Fibroblast of lung (primary cell): ENCODE data around the gene ACOT7. TPM values are rescaled to one million over a fixed set of nuclear protein-coding genes. Genes with fewer than 3 reads are reported as not detected.
A peak's percentile ranks its signal among the peaks of the same experiment; 100 is the strongest.

ENCODE experiments used
- DNase-seq, 2 donors: peaks; one replicate each; pipeline versions ENCODE4 v3.0.0 to v3.0.0-alpha.2; 2010; ENCODE audit warnings: low read depth in 2 of 2
- H2AFZ ChIP-seq: 2 replicates; pipeline ENCODE4 v1.5.1; 2012; ENCODE audit warnings: low read length, control low read depth, inconsistent platforms
- H3K27ac ChIP-seq: 2 replicates; pipeline ENCODE4 v1.5.1; 2011; ENCODE audit warnings: low read length, control low read depth; ENCODE audit not compliant: insufficient read depth
- H3K27me3 ChIP-seq: 2 replicates; pipeline ENCODE4 v1.5.1; 2011; ENCODE audit warnings: mild to moderate bottlenecking, low read length; ENCODE audit not compliant: control insufficient read depth, insufficient read depth
- H3K36me3 ChIP-seq: 2 replicates; pipeline ENCODE4 v1.5.1; 2011; ENCODE audit warnings: low read length; ENCODE audit not compliant: control insufficient read depth, insufficient read depth
- H3K4me1 ChIP-seq: 2 replicates; pipeline ENCODE4 v1.5.1; 2011; ENCODE audit warnings: low read length; ENCODE audit not compliant: control insufficient read depth, insufficient read depth; ENCODE audit errors: extremely low read depth
- H3K4me2 ChIP-seq: 2 replicates; pipeline ENCODE4 v1.5.1; 2011; ENCODE audit warnings: low read length, control low read depth; ENCODE audit not compliant: insufficient read depth; ENCODE audit errors: extremely low read depth
- H3K4me3 ChIP-seq, 4 experiments: fragments of 200-600 bp in 1 of 4; sonication (generic) in 1 of 4; replicated peaks in 1 of 4; 2 replicates each; pipeline ENCODE4 v1.5.1; 2011 to 2016; ENCODE audit warnings: low read length in 4 of 4, low read depth in 3 of 4, mild to moderate bottlenecking in 3 of 4, control low read depth in 2 of 4, inconsistent platforms in 1 of 4, mixed read lengths in 1 of 4; ENCODE audit not compliant: insufficient read depth in 1 of 4; ENCODE audit errors: control extremely low read depth in 1 of 4
- H3K79me2 ChIP-seq: 2 replicates; pipeline ENCODE4 v1.5.1; 2012; ENCODE audit warnings: mild to moderate bottlenecking, low read length, inconsistent platforms; ENCODE audit not compliant: control insufficient read depth, insufficient read depth
- H3K9ac ChIP-seq: 2 replicates; pipeline ENCODE4 v1.5.1; 2011; ENCODE audit warnings: mild to moderate bottlenecking, low read length, control low read depth; ENCODE audit not compliant: insufficient read depth
- H3K9me3 ChIP-seq: 2 replicates; pipeline ENCODE4 v1.5.1; 2012; ENCODE audit warnings: low read depth, low read length; ENCODE audit not compliant: control insufficient read depth, insufficient read depth
- H4K20me1 ChIP-seq: 2 replicates; pipeline ENCODE4 v1.5.1; 2011; ENCODE audit warnings: low read length; ENCODE audit not compliant: control insufficient read depth, insufficient read depth; ENCODE audit errors: extremely low read depth
- CTCF ChIP-seq, 2 donors: IDR thresholded peaks in 1 of 2; conservative IDR thresholded peaks in 1 of 2; 1 replicate in 1 of 2; 2 replicates in 1 of 2; pipeline ENCODE4 v1.5.1; 2011 to 2012; ENCODE audit warnings: low read length in 2 of 2, control low read depth in 1 of 2, inconsistent platforms in 1 of 2, low read depth in 1 of 2, mild to moderate bottlenecking in 1 of 2
- EZH2 ChIP-seq: IDR thresholded peaks from 2 replicates; pipeline ENCODE4 v1.5.1; 2012; ENCODE audit warnings: low read length, control low read depth, mild to moderate bottlenecking; ENCODE audit errors: missing control alignments
- polyA plus RNA-seq, 2 donors: library from polyadenylated mRNA; depleted of rRNA in 1 of 2; stranded (reverse) in 1 of 2; unstranded in 1 of 2; fragments of >200 nt; gene quantifications; 2 replicates each; pipeline ENCODE4 v1.2.1, GENCODE V29; 2011 to 2012; ENCODE audit warnings: missing spikeins in 1 of 2
- total RNA-seq: library from RNA; depleted of rRNA; stranded (reverse); fragments of >200 nt; gene quantifications from 2 replicates; pipeline ENCODE4 v1.2.1, GENCODE V29; 2014

ACOT7 gene
- total and polyA plus RNA-seq, 2 donors (not counting 1 experiment from before 2014, with no cell fraction given) = 50.7 to 58.0 TPM

GRCh38 chr1:6416906-6417305, 23.3 kb upstream of the ACOT7 start:
- H3K27me3 ChIP-seq = peaks cover 50% of the 10 kb centered on the region
- no peak for DNase-seq

GRCh38 chr1:6416295-6416656, 22.7 kb upstream of the ACOT7 start:
- no peak for TF ChIP-seq EZH2
- TF ChIP-seq CTCF (conservative IDR thresholded peaks at IDR 0.05 in 1 of 2, IDR thresholded peaks at IDR 0.05 in 1 of 2; ENCODE audit: low read depth in 1 of 2, low read length in 2 of 2) = no peak
- H3K9me3 ChIP-seq = no peaks in the 10 kb centered on the region
- H3K4me2 ChIP-seq = no peak overlapping the region
- peaks cover 45% of the 10 kb centered on the region for H3K27me3 ChIP-seq
- no peak overlapping the region for H2AFZ ChIP-seq
- DNase-seq = no peak
- H3K36me3 ChIP-seq = no peaks in the 10 kb centered on the region
- H3K4me3 ChIP-seq = no peak overlapping the region
- H3K79me2 ChIP-seq = no peaks in the 10 kb centered on the region
- no peaks in the 10 kb centered on the region for H3K4me1 ChIP-seq
- H3K9ac ChIP-seq = no peak overlapping the region
- no peaks in the 10 kb centered on the region for H4K20me1 ChIP-seq
- H3K27ac ChIP-seq = no peak overlapping the region

More at GRCh38 chr1:6416906-6417305, 23.3 kb upstream of the ACOT7 start:
- Histone ChIP-seq H3K27ac (no peak overlapping the region), H3K4me2 (no peak overlapping the region), H4K20me1 (no peaks in the 10 kb centered on the region), H3K36me3 (no peaks in the 10 kb centered on the region), H3K9ac (no peak overlapping the region), H3K9me3 (no peaks in the 10 kb centered on the region), H3K4me1 (no peaks in the 10 kb centered on the region), H2AFZ (no peak overlapping the region), H3K4me3 (no peak overlapping the region), H3K79me2 (no peaks in the 10 kb centered on the region)
- TF ChIP-seq EZH2 = no peak
- no peak for TF ChIP-seq CTCF (conservative IDR thresholded peaks at IDR 0.05 in 1 of 2, IDR thresholded peaks at IDR 0.05 in 1 of 2; ENCODE audit: low read depth in 1 of 2, low read length in 2 of 2)

GRCh38 chr1:6414881-6415626, 21.5 kb upstream of the ACOT7 start:
- Histone ChIP-seq H4K20me1 (no peaks in the 10 kb centered on the region), H3K27ac (no peak overlapping the region), H3K27me3 (peaks cover 36% of the 10 kb centered on the region), H3K9me3 (no peaks in the 10 kb centered on the region), H3K4me2 (no peak overlapping the region), H3K4me3 (no peak overlapping the region), H3K36me3 (no peaks in the 10 kb centered on the region), H3K79me2 (no peaks in the 10 kb centered on the region), H2AFZ (peak overlapping the region; percentile 32), H3K9ac (no peak overlapping the region), H3K4me1 (no peaks in the 10 kb centered on the region)
- TF ChIP-seq CTCF (conservative IDR thresholded peaks at IDR 0.05 in 1 of 2, IDR thresholded peaks at IDR 0.05 in 1 of 2; ENCODE audit: low read depth in 1 of 2, low read length in 2 of 2) (no peak), EZH2 (no peak)
- DNase-seq = no peak
